Panc1 (cell line): ENCODE measurements around the gene PCDHGA5. TPM values are rescaled to one million over a fixed set of nuclear protein-coding genes. Genes with fewer than 3 reads are reported as not detected.
"Not testable (repeated sequence)": the region's sequence is repeated elsewhere in the genome, so short reads cannot be mapped to it uniquely, and the experiment has no call there.

ENCODE experiments used
- ATAC-seq: fragments of 200-7000 bp; cut with Tn5 transposase; 2 replicates; pipeline ENCODE4 v1.9.1; 2020; ENCODE audit warnings: mild to moderate bottlenecking, moderate library complexity
- BruUV-seq: library from RNA; stranded (reverse); fragments of 400-500 nt; replicated peaks from 2 replicates; lab custom pipeline; 2021; lab: Mats Ljungman, UMichigan
- CTCF ChIA-PET: fragments of 300-600 bp; sonication (Branson Sonifier 250); formaldehyde crosslinking; loops from one replicate; lab custom pipeline; 2022; ENCODE audit warnings: antibody characterized with exemption; lab: Charles Lee
- POLR2A ChIA-PET: fragments of 300-600 bp; sonication (Branson Sonifier 250); formaldehyde crosslinking; loops from one replicate; lab custom pipeline; 2022; ENCODE audit warnings: antibody characterized with exemption; lab: Charles Lee
- DNase-seq: peaks from one replicate; pipeline ENCODE4 v3.0.0-alpha.2; 2010; ENCODE audit warnings: low read depth, low spot score
- H3K27ac ChIP-seq: 2 replicates; pipeline ENCODE4 v1.5.1; 2011; ENCODE audit warnings: mild to moderate bottlenecking, low read length, inconsistent platforms
- H3K27me3 ChIP-seq: fragments of 200-500 bp; sonication (Bioruptor generic); 2 replicates; pipeline ENCODE4 v1.6.0; 2014; ENCODE audit warnings: low read length, inconsistent platforms; ENCODE audit not compliant: control insufficient read depth, insufficient read depth
- H3K36me3 ChIP-seq: fragments of 200-500 bp; sonication (Bioruptor generic); 2 replicates; pipeline ENCODE4 v1.5.1; 2014; ENCODE audit warnings: inconsistent platforms, mild to moderate bottlenecking, low read length, moderate library complexity; ENCODE audit not compliant: control insufficient read depth, insufficient read depth
- H3K4me1 ChIP-seq: 2 replicates; pipeline ENCODE4 v1.5.1; 2011; ENCODE audit warnings: inconsistent platforms, mild to moderate bottlenecking, low read length, moderate library complexity; ENCODE audit not compliant: control insufficient read depth, insufficient read depth
- H3K4me3 ChIP-seq, 2 experiments: 2 replicates each; pipeline ENCODE4 v1.5.1; 2011 to 2012; ENCODE audit warnings: low read depth in 2 of 2, low read length in 2 of 2, mild to moderate bottlenecking in 2 of 2, inconsistent platforms in 1 of 2, moderate library complexity in 1 of 2
- H3K9me3 ChIP-seq: fragments of 200-500 bp; sonication (Bioruptor generic); 2 replicates; pipeline ENCODE4 v1.5.1; 2014; ENCODE audit warnings: low read depth, mild to moderate bottlenecking, inconsistent platforms, low read length, moderate library complexity; ENCODE audit not compliant: control insufficient read depth, insufficient read depth
- POLR2AphosphoS5 ChIP-seq: IDR thresholded peaks from 2 replicates; pipeline ENCODE4 v1.6.1; 2012; ENCODE audit warnings: mild to moderate bottlenecking, low read depth, low read length, moderate library complexity
- REST ChIP-seq, 2 experiments: IDR thresholded peaks; 2 replicates each; pipeline ENCODE4 v1.6.1; 2011 to 2012; ENCODE audit warnings: low read depth in 2 of 2, control low read depth in 1 of 2, low read length in 1 of 2, mild to moderate bottlenecking in 1 of 2, moderate library complexity in 1 of 2; ENCODE audit not compliant: insufficient read depth in 1 of 2
- SIN3A ChIP-seq: IDR thresholded peaks from 2 replicates; pipeline ENCODE4 v1.6.1; 2012; ENCODE audit warnings: low read depth, mild to moderate bottlenecking, low read length, moderate library complexity, borderline replicate concordance; ENCODE audit not compliant: insufficient read depth
- TCF7L2 ChIP-seq: IDR thresholded peaks from 2 replicates; pipeline ENCODE4 v1.6.1; 2011; ENCODE audit warnings: mild to moderate bottlenecking, low read depth, low read length, inconsistent platforms
- in situ Hi-C: cut with HindIII; loops from 2 replicates; pipeline ENCODE4 v1.10.0; 2016; ENCODE audit warnings: low sequenced_read_pairs, low pct_unique_long_range_greater_than_20kb
- intact Hi-C: fragments of 100-400 bp; cut with micrococcal nuclease; formaldehyde crosslinking; loops from one replicate; pipeline ENCODE4 v1.10.0; 2022; ENCODE audit not compliant: unreplicated experiment
- total RNA-seq: library from RNA; stranded (reverse); gene quantifications from one replicate; pipeline ENCODE4 v1.2.1, GENCODE V29; 2021; ENCODE audit not compliant: unreplicated experiment
- TF ChIP-seq, protein P1 (sequence below): fragments of 450-650 bp; IDR thresholded peaks from 2 replicates; pipeline ENCODE4 v1.5.1; 2017; ENCODE audit warnings: mild to moderate bottlenecking

Gene PCDHGA5
- total RNA-seq, 1 experiment from 2014 or later, result 0.67 TPM

- H3K27ac ChIP-seq, in situ Hi-C loops, H3K4me3 ChIP-seq, DNase-seq, H3K36me3 ChIP-seq, POLR2A ChIA-PET, CTCF ChIA-PET, intact Hi-C loops, BruUV-seq, H3K9me3 ChIP-seq, H3K4me1 ChIP-seq, H3K27me3 ChIP-seq, ATAC-seq: not testable (repeated sequence)
- TF ChIP-seq, protein P1, sequence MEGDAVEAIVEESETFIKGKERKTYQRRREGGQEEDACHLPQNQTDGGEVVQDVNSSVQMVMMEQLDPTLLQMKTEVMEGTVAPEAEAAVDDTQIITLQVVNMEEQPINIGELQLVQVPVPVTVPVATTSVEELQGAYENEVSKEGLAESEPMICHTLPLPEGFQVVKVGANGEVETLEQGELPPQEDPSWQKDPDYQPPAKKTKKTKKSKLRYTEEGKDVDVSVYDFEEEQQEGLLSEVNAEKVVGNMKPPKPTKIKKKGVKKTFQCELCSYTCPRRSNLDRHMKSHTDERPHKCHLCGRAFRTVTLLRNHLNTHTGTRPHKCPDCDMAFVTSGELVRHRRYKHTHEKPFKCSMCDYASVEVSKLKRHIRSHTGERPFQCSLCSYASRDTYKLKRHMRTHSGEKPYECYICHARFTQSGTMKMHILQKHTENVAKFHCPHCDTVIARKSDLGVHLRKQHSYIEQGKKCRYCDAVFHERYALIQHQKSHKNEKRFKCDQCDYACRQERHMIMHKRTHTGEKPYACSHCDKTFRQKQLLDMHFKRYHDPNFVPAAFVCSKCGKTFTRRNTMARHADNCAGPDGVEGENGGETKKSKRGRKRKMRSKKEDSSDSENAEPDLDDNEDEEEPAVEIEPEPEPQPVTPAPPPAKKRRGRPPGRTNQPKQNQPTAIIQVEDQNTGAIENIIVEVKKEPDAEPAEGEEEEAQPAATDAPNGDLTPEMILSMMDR, result peak; percentile 34
Measured at GRCh38 chr5:141407790-141408505, 44.0 kb downstream of the PCDHGA5 start, which contains the start of gene PCDHGB6. TSS of gene PCDHGB6 (plus strand) at chr5:141408021. CDS start at chr5:141408203, 182 bp downstream.

GRCh38 chr5:141409598-141410306 is 45.8 kb downstream of the PCDHGA5 start:
- H3K9me3 ChIP-seq, result no peaks in the 10 kb centered on the region
- BruUV-seq, result no TSS peak
- no peak overlapping the region for H3K27ac ChIP-seq
- H3K36me3 ChIP-seq, result no peaks in the 10 kb centered on the region
- H3K4me1 ChIP-seq, result no peaks in the 10 kb centered on the region
- H3K4me3 ChIP-seq, result no peak overlapping the region
- ChIA-PET CTCF (no interaction called here), POLR2A (no interaction called here)
- in situ Hi-C loops, result no loop called here
- ATAC-seq, result no peak
- no peak for TF ChIP-seq REST (IDR thresholded peaks at IDR 0.05; ENCODE audit: insufficient read depth in 1 of 2, low read depth in 2 of 2, low read length in 1 of 2)
- no peak for TF ChIP-seq POLR2AphosphoS5
- no peak for TF ChIP-seq TCF7L2
- no peak for TF ChIP-seq SIN3A
- TF ChIP-seq, protein P1, result no peak
- DNase-seq, result no peak
- no peaks in the 10 kb centered on the region for H3K27me3 ChIP-seq
- intact Hi-C loops, result loop anchor here (5.0 to 10.0 kb wide), 2 partner anchors 45 to 187 kb away; partner anchors contain the start of genes PCDHB14 and PCDHGA5
